Heart right ventricle (tissue), 16 donors: ENCODE measurements around the gene ANKRD33. TPM values are rescaled to one million over a fixed set of nuclear protein-coding genes. Genes with fewer than 3 reads are reported as not detected.

Experiments
- ATAC-seq, 8 donors: fragments of 200-7000 bp; cut with Tn5 transposase; one replicate each; pipeline ENCODE4 v1.9.1; 2020; ENCODE audit warnings: mild to moderate bottlenecking in 8 of 8, moderate library complexity in 8 of 8, moderate number of reproducible peaks in 1 of 8
- DNase-seq, 2 donors: peaks; one replicate each; pipeline ENCODE4 v3.0.0-alpha.2; 2020
- H3K27ac ChIP-seq, 10 donors: fragments of 200-600 bp; sonication (generic) in 2 of 10; one replicate each; pipeline versions ENCODE4 v1.5.0 to v1.8.0; 2020 to 2022; ENCODE audit warnings: mild to moderate bottlenecking in 3 of 10
- H3K27me3 ChIP-seq, 7 donors: fragments of 200-600 bp; one replicate each; pipeline ENCODE4 v1.8.0; 2021 to 2022; ENCODE audit warnings: mild to moderate bottlenecking in 2 of 7
- H3K36me3 ChIP-seq, 9 donors: fragments of 200-600 bp; sonication (generic) in 1 of 9; one replicate each; pipeline versions ENCODE4 v1.5.0 to v1.8.0; 2020 to 2022; ENCODE audit warnings: mild to moderate bottlenecking in 2 of 9
- H3K4me1 ChIP-seq, 9 donors: fragments of 200-600 bp; sonication (generic) in 1 of 9; one replicate each; pipeline versions ENCODE4 v1.5.0 to v1.8.0; 2020 to 2022; ENCODE audit warnings: mild to moderate bottlenecking in 4 of 9
- H3K4me3 ChIP-seq, 10 donors: fragments of 200-600 bp; sonication (generic) in 2 of 10; one replicate each; pipeline versions ENCODE4 v1.5.0 to v1.8.0; 2020 to 2022; ENCODE audit warnings: mild to moderate bottlenecking in 7 of 10, moderate library complexity in 2 of 10
- H3K9me3 ChIP-seq, 11 donors: fragments of 200-600 bp in 10 of 11; sonication (generic) in 2 of 11; one replicate each; pipeline versions ENCODE4 v1.5.0 to v1.8.0; 2013 to 2022; ENCODE audit warnings: mild to moderate bottlenecking in 2 of 11, control low read depth in 1 of 11, moderate library complexity in 1 of 11
- CTCF ChIP-seq, 9 donors: fragments of 200-600 bp; sonication (generic) in 2 of 9; IDR thresholded peaks; one replicate each; pipeline versions ENCODE4 v1.5.0 to v1.8.0; 2021 to 2022; ENCODE audit warnings: antibody characterized with exemption in 9 of 9, mild to moderate bottlenecking in 5 of 9, moderate library complexity in 1 of 9
- WGBS, 2 donors: extraction: QIAGEN DNeasy Blood & Tissue Kit; methylation state at CpG; one replicate each; pipeline ENCODE4 v1.1.7; 2013; ENCODE audit warnings: inconsistent platforms in 1 of 2; 5-methylcytosine and 5-hydroxymethylcytosine counted together
- intact Hi-C, 10 donors: fragments of 100-400 bp; cut with DNase I; formaldehyde crosslinking; loops; one replicate each; pipeline versions ENCODE4 v1.11.1 to v1.14.2; 2022
- polyA plus RNA-seq, 2 donors: library from polyadenylated mRNA; stranded (reverse); fragments of 200-250 nt; gene quantifications; one replicate each; pipeline ENCODE4 v1.2.3, GENCODE V29; 2013
- total RNA-seq, 10 donors: library from RNA; stranded (reverse); fragmentation: NEBNext Ultra II Directional in 3 of 10; extraction: Animal tissue kit (Norgen Biotek cat#: 25700) in 3 of 10; gene quantifications; one replicate each; pipeline versions ENCODE4 v1.2.1 to v1.2.4, GENCODE V29; 2021 to 2023
- donor health status: Arrhythmogenic right ventricular cardiomyopathy.
- donor health status: ischemic (EF 13 %, LVEDD 7.1; RV severe dilation, severe dysfunction).
- donor health status: healthy with polysubstance abuse.
- donor health status: DM: no; HTN: yes; CAD: no.
- donor health status: DM: no; HTN: no; CAD: no.
- donor health status: ischemic (EF 25% LVEDD 6.9; RV normal size, moderate dysfunction).
- donor health status: ischemic (EF 25% LVEDD 5.7; RV mildly dilated, moderate dysfunction).
- donor health status: healthy.
- donor health status: DM: yes; HTN: yes; CAD: no.
- donor health status: Ischemic cardiomyopathy.
- donor health status: ischemic (EF 35%, LVEDD 5.7; RV mildly dilated, moderate dysfunction).
- donor health status: nonischemic (EF 11% LVEDD 7.7; RV severe dilation, severe dysfunction).
- donor health status: DM: yes; HTN: yes; CAD: no.
- donor health status: PGD.
- donor health status: ischemic (EF 29% LVEDD 5.4; RV normal size, mild dysfunction).
- donor health status: nonischemic (EF 23%, LVEDD 6.1; RV moderate dilation, normal function).

The ANKRD33 gene
- total and polyA plus RNA-seq, 12 donors = 0.01 TPM; not detected in 11

GRCh38 chr12:51895378-51896135, 7.7 kb downstream of the ANKRD33 start:
- Histone ChIP-seq H3K36me3 (no peaks in the 10 kb centered on the region), H3K27ac (peak overlapping the region in 7 of 10 donors; percentile 10 to 86 (median 75)), H3K4me1 (peaks cover 4 to 50% (median 40%) of the 10 kb centered on the region in 9 donors), H3K4me3 (no peak overlapping the region), H3K9me3 (no peaks in the 10 kb centered on the region), H3K27me3 (no peaks in the 10 kb centered on the region)
- ATAC-seq (peak in 4 of 8 donors; percentile 2 to 11 (median 8)), DNase-seq (no peak)
- intact Hi-C loops = loop anchor here in 7 of 10 donors (1.0 to 5.0 kb wide), 6 partner anchors 27 to 87 kb away; no protein-coding TSS in a partner anchor
- TF ChIP-seq CTCF (IDR thresholded peaks at IDR 0.05) = no peak
- 81 to 83% methylated on average over 8 of the region's 8 CpGs for WGBS, 2 donors

GRCh38 chr12:51896236-51896635, 8.3 kb downstream of the ANKRD33 start:
- H3K27me3 ChIP-seq = no peaks in the 10 kb centered on the region
- TF ChIP-seq CTCF (IDR thresholded peaks at IDR 0.05) = no peak
- intact Hi-C loops = loop anchor here in 4 of 10 donors (2.0 to 5.0 kb wide), 3 partner anchors 27 to 86 kb away; no protein-coding TSS in a partner anchor
- whole genome bisulfite sequencing, 2 donors = 75 to 83% methylated on average over 3 of the region's 3 CpGs
- no peaks in the 10 kb centered on the region for H3K36me3 ChIP-seq
- no peaks in the 10 kb centered on the region for H3K9me3 ChIP-seq
- H3K4me1 ChIP-seq = peaks cover 4 to 50% (median 40%) of the 10 kb centered on the region in 9 donors
- DNase-seq (no peak), ATAC-seq (peak in 2 of 8 donors; percentile 1 to 7)
- peak overlapping the region in 9 of 10 donors; percentile 68 to 86 (median 76) for H3K27ac ChIP-seq
- no peak overlapping the region for H3K4me3 ChIP-seq

GRCh38 chr12:51897181-51897580, 9.3 kb downstream of the ANKRD33 start:
- TF ChIP-seq CTCF (IDR thresholded peaks at IDR 0.05) = no peak
- Histone ChIP-seq H3K27ac (peak overlapping the region; percentile 68 to 86 (median 76)), H3K27me3 (no peaks in the 10 kb centered on the region), H3K4me1 (peaks cover 4 to 50% (median 40%) of the 10 kb centered on the region in 9 donors), H3K4me3 (no peak overlapping the region), H3K36me3 (no peaks in the 10 kb centered on the region), H3K9me3 (no peaks in the 10 kb centered on the region)
- ATAC-seq (peak; percentile 19 to 84 (median 74)), DNase-seq (peak; percentile 47 to 69)
- WGBS, 2 donors = 60 to 65% methylated on average over 8 of the region's 8 CpGs
- intact Hi-C loops = loop anchor here in 4 of 10 donors (2.0 to 5.0 kb wide), 3 partner anchors 26 to 85 kb away; no protein-coding TSS in a partner anchor

GRCh38 chr12:51898506-51898905, 10.6 kb downstream of the ANKRD33 start:
- ATAC-seq = no peak
- intact Hi-C loops = loop anchor here in 1 of 10 donors (5.0 kb wide), 1 partner anchor 84 kb away; no protein-coding TSS in a partner anchor
- no peak for DNase-seq

More at GRCh38 chr12:51898506-51898905, 10.6 kb downstream of the ANKRD33 start:
- Histone ChIP-seq H3K4me1 (peaks cover 4 to 50% (median 40%) of the 10 kb centered on the region in 9 donors), H3K4me3 (no peak overlapping the region), H3K9me3 (peaks cover 0 to 4% (median 0%) of the 10 kb centered on the region in 11 donors), H3K27ac (peak overlapping the region in 4 of 10 donors; percentile 5 to 71 (median 26)), H3K36me3 (no peaks in the 10 kb centered on the region), H3K27me3 (no peaks in the 10 kb centered on the region)
- no peak for TF ChIP-seq CTCF (IDR thresholded peaks at IDR 0.05)
- 81 to 85% methylated on average over 2 of the region's 2 CpGs for WGBS, 2 donors
